PC-3 (cell line): ENCODE measurements around the gene FAM168A.

ENCODE experiments used
- EZH2 ChIP-seq: fragments of 300-600 bp; sonication (generic); IDR thresholded peaks from one replicate; pipeline ENCODE4 v1.6.1; 2017; ENCODE audit warnings: antibody characterized with exemption, mild to moderate bottlenecking, low read length; ENCODE audit not compliant: unreplicated experiment
- EZH2phosphoT487 ChIP-seq: fragments of 300-600 bp; sonication (generic); IDR thresholded peaks from 2 replicates; pipeline ENCODE4 v1.6.1; 2018; ENCODE audit warnings: mild to moderate bottlenecking, antibody characterized with exemption, low read length, borderline replicate concordance
- TF ChIP-seq, protein P1 (sequence below): fragments of 300-600 bp; sonication (generic); conservative IDR thresholded peaks from 2 replicates; pipeline ENCODE4 v1.5.1; 2017; ENCODE audit warnings: antibody characterized with exemption, low read depth, mild to moderate bottlenecking, low read length

DNA sequence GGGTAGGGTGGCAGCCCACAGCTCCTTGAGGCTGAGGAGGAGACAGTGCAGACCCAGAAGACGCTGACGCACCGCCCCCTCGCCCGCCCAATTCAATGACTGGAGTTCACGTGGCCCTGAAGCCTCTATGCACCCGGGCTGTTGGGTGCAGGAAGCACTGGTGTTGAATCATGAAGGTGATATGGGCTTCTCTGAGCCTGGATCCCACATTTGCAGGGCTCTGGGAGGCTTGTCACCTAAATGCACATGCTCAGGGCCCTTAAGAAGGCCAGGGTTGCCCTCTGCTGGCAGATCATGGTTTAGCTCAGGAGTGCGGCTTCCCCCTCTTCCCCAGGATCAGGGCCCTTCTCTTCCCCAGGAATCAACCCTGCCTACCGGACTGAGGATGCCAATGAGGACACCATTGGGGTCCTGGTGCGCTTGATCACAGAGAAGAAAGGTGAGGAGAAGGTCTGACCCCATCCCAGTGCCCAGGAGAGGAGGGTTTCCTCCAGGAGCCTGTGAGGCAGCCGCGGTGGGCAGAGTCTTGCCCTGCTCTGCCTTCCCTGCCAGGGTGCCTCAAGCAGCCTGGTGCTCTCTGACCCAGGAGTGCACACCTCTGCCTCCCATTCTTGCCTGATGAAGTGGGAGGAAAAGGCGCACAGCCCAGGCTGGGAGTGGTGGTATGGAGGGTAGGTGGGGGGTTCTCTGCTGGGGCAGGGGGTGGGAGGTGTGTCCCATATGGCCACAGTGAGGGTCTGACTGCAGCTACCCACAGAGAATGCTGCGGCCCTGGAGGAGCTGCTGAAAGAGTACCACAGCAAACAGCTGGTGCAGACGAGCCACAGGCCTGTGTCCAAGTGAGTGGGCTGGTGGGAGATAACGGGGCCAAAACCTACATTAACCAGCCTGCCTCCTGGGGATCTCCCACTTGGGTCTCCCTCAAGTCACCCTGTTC lies 204.2 kb downstream of the FAM168A start:
- TF ChIP-seq, protein P1, sequence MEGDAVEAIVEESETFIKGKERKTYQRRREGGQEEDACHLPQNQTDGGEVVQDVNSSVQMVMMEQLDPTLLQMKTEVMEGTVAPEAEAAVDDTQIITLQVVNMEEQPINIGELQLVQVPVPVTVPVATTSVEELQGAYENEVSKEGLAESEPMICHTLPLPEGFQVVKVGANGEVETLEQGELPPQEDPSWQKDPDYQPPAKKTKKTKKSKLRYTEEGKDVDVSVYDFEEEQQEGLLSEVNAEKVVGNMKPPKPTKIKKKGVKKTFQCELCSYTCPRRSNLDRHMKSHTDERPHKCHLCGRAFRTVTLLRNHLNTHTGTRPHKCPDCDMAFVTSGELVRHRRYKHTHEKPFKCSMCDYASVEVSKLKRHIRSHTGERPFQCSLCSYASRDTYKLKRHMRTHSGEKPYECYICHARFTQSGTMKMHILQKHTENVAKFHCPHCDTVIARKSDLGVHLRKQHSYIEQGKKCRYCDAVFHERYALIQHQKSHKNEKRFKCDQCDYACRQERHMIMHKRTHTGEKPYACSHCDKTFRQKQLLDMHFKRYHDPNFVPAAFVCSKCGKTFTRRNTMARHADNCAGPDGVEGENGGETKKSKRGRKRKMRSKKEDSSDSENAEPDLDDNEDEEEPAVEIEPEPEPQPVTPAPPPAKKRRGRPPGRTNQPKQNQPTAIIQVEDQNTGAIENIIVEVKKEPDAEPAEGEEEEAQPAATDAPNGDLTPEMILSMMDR = peak; percentile 93
- TF ChIP-seq EZH2 = no peak
- no peak for TF ChIP-seq EZH2phosphoT487
